LHCN-M2 (cell line): ENCODE measurements around the gene GLIPR2. TPM values are rescaled to one million over a fixed set of nuclear protein-coding genes. Genes with fewer than 3 reads are reported as not detected.
"Not testable (repeated sequence)": the region's sequence is repeated elsewhere in the genome, so short reads cannot be mapped to it uniquely, and the experiment has no call there.

ENCODE experiments used
- DNase-seq: peaks from one replicate; pipeline ENCODE4 v3.0.0-alpha.2; 2012; ENCODE audit warnings: low read depth
- polyA plus RNA-seq: library from polyadenylated mRNA; unstranded; fragments of >200 nt; gene quantifications from one replicate; pipeline ENCODE4 v1.2.1, GENCODE V29; 2012; ENCODE audit warnings: missing spikeins
- total RNA-seq: library from RNA; depleted of rRNA; stranded (reverse); fragments of >200 nt; gene quantifications from 2 replicates; pipeline ENCODE4 v1.2.3, GENCODE V29; 2014; rRNA removed

GLIPR2 gene
- 29.6 and 38.3 TPM in 2 replicates for total RNA-seq
- polyA plus RNA-seq: 44.3 TPM

GRCh38 chr9:36136272-36136893, at the start of gene GLIPR2:
Gene GLIPR2, plus strand, starts transcription at chr9:36136733. Its CDS starts 46 bp downstream, at chr9:36136779.
- DNase-seq: peak; percentile 71

GRCh38 chr9:36087054-36087453, 49.5 kb upstream of the GLIPR2 start:
- not testable (repeated sequence) for DNase-seq

- no peak for DNase-seq
Observed at GRCh38 chr9:36088020-36088419, 48.5 kb upstream of the GLIPR2 start.

GRCh38 chr9:36091026-36091953, 45.2 kb upstream of the GLIPR2 start:
- peak; percentile 62 for DNase-seq

GRCh38 chr9:36092014-36092413, 44.5 kb upstream of the GLIPR2 start:
- no peak for DNase-seq

- no peak for DNase-seq
Observed at GRCh38 chr9:36092509-36093215, 43.9 kb upstream of the GLIPR2 start.

- peak; percentile 25 for DNase-seq
Observed at GRCh38 chr9:36093384-36093783, 43.1 kb upstream of the GLIPR2 start.

- DNase-seq: no peak
Observed at GRCh38 chr9:36099718-36100117, 36.8 kb upstream of the GLIPR2 start.

- peak; percentile 14 for DNase-seq
Observed at GRCh38 chr9:36100532-36100931, 36.0 kb upstream of the GLIPR2 start.

- DNase-seq: peak; percentile 99
Observed at GRCh38 chr9:36101916-36102741, 34.4 kb upstream of the GLIPR2 start.

- DNase-seq: peak; percentile 72
Observed at GRCh38 chr9:36102742-36103495, 33.6 kb upstream of the GLIPR2 start.

GRCh38 chr9:36109071-36109470, 27.5 kb upstream of the GLIPR2 start:
- DNase-seq: no peak

GRCh38 chr9:36110434-36110833, 26.1 kb upstream of the GLIPR2 start:
- no peak for DNase-seq

GRCh38 chr9:36112516-36112915, 24.0 kb upstream of the GLIPR2 start:
- DNase-seq: no peak

GRCh38 chr9:36113999-36114398, 22.5 kb upstream of the GLIPR2 start:
- DNase-seq: no peak

GRCh38 chr9:36116593-36116992, 19.9 kb upstream of the GLIPR2 start:
- no peak for DNase-seq

GRCh38 chr9:36118201-36118600, 18.3 kb upstream of the GLIPR2 start:
- no peak for DNase-seq

GRCh38 chr9:36118706-36119105, 17.8 kb upstream of the GLIPR2 start:
- DNase-seq: no peak

GRCh38 chr9:36119476-36119875, 17.1 kb upstream of the GLIPR2 start:
- no peak for DNase-seq

- no peak for DNase-seq
Observed at GRCh38 chr9:36120705-36121104, 15.8 kb upstream of the GLIPR2 start.
